ENCODE measurements around the gene GABARAPL1. TPM values are rescaled to one million over a fixed set of nuclear protein-coding genes. Genes with fewer than 3 reads are reported as not detected.

The GABARAPL1 gene
- polyA plus RNA-seq, 1 of the 3 experiments (the other 2 are of a cell fraction), result 9.2 TPM

- Histone ChIP-seq H4K20me1 (ENCODE audit: insufficient read depth) (no peaks in the 10 kb centered on the region), H3K4me1 (ENCODE audit: control insufficient read depth in 1 of 2, insufficient read depth in 2 of 2, low read depth in 1 of 2, low read length in 1 of 2) (peaks cover 0 to 4% of the 10 kb centered on the region in 2 experiments; a peak in 1 of 4 replicates), H3K27me3 (ENCODE audit: insufficient read depth) (peaks cover 17% of the 10 kb centered on the region), H3K9me3 (no peaks in the 10 kb centered on the region), H3K9me2 (no peaks in the 10 kb centered on the region), H3F3A (replicated peaks; ENCODE audit: insufficient read depth) (no peaks in the 10 kb centered on the region), H3K36me3 (replicated peaks in 1 of 2; ENCODE audit: control insufficient read depth in 1 of 2, insufficient read depth in 2 of 2, low read length in 1 of 2) (no peaks in the 10 kb centered on the region), H3K27ac (ENCODE audit: low read depth in 2 of 2, low read length in 1 of 2) (no peak overlapping the region), H3K9ac (no peak overlapping the region), H3K79me2 (ENCODE audit: insufficient read depth) (no peaks in the 10 kb centered on the region), H3K4me3 (ENCODE audit: low read depth in 2 of 2, low read length in 1 of 2) (peak overlapping the region; percentile 24 to 62; a peak in 3 of 4 replicates), H2AFZ (ENCODE audit: low read depth) (peak overlapping the region; percentile 65), H3K4me2 (peak overlapping the region; percentile 74)
- ChIA-PET POLR2A (no interaction called here), CTCF (interaction anchor here (0.6 to 3.0 kb wide), 2 partner anchors 8 to 49 kb away, joined by 3 to 19 read pairs; no protein-coding TSS in a partner anchor)
- DNase-seq, result no peak
- WGBS (ENCODE audit: low lambda C conversion rate), result 19% methylated on average over 11 of the region's 11 CpGs
- TF ChIP-seq SIN3A (IDR thresholded peaks at IDR 0.05; ENCODE audit: borderline replicate concordance, low read depth, low read length), result no peak
Observed at GRCh38 chr12:10243818-10244520, 31.3 kb downstream of the GABARAPL1 start.

GRCh38 chr12:10247436-10248058, 34.9 kb downstream of the GABARAPL1 start:
- no peak for DNase-seq
- Histone ChIP-seq H3K4me3 (ENCODE audit: low read depth in 2 of 2, low read length in 1 of 2) (no peak overlapping the region), H3K27ac (ENCODE audit: low read depth in 2 of 2, low read length in 1 of 2) (no peak overlapping the region), H3K4me1 (ENCODE audit: control insufficient read depth in 1 of 2, insufficient read depth in 2 of 2, low read depth in 1 of 2, low read length in 1 of 2) (no peaks in the 10 kb centered on the region), H3K36me3 (replicated peaks in 1 of 2; ENCODE audit: control insufficient read depth in 1 of 2, insufficient read depth in 2 of 2, low read length in 1 of 2) (no peaks in the 10 kb centered on the region), H3K9ac (no peak overlapping the region), H3K4me2 (no peak overlapping the region), H3K27me3 (ENCODE audit: insufficient read depth) (peaks cover 17% of the 10 kb centered on the region), H2AFZ (ENCODE audit: low read depth) (no peak overlapping the region), H3K9me3 (no peaks in the 10 kb centered on the region), H3K79me2 (ENCODE audit: insufficient read depth) (no peaks in the 10 kb centered on the region), H4K20me1 (ENCODE audit: insufficient read depth) (no peaks in the 10 kb centered on the region), H3K9me2 (no peaks in the 10 kb centered on the region), H3F3A (replicated peaks; ENCODE audit: insufficient read depth) (no peaks in the 10 kb centered on the region)
- CTCF ChIA-PET, result no interaction called here
- 12% methylated on average over 4 of the region's 5 CpGs for WGBS (ENCODE audit: low lambda C conversion rate)
- POLR2A ChIA-PET, result no interaction called here
- TF ChIP-seq RAD21 (IDR thresholded peaks at IDR 0.05; ENCODE audit: low read length) (no peak), NFIC (IDR thresholded peaks at IDR 0.05; ENCODE audit: borderline replicate concordance) (no peak), SIN3A (IDR thresholded peaks at IDR 0.05; ENCODE audit: borderline replicate concordance, low read depth, low read length) (no peak), EP300 (IDR thresholded peaks at IDR 0.05; ENCODE audit: borderline replicate concordance in 1 of 2, low read depth in 1 of 2, low read length in 1 of 2) (no peak), TEAD4 (IDR thresholded peaks at IDR 0.05; ENCODE audit: borderline replicate concordance, insufficient read depth) (no peak)

GRCh38 chr12:10249690-10250455, 37.2 kb downstream of the GABARAPL1 start:
- H2AFZ ChIP-seq (ENCODE audit: low read depth), result no peak overlapping the region
- H3K4me1 ChIP-seq (ENCODE audit: control insufficient read depth in 1 of 2, insufficient read depth in 2 of 2, low read depth in 1 of 2, low read length in 1 of 2), result no peaks in the 10 kb centered on the region
- H4K20me1 ChIP-seq (ENCODE audit: insufficient read depth), result no peaks in the 10 kb centered on the region
- no peaks in the 10 kb centered on the region for H3K9me2 ChIP-seq
- no peak overlapping the region for H3K9ac ChIP-seq
- 11% methylated on average over 8 of the region's 8 CpGs for WGBS (ENCODE audit: low lambda C conversion rate)
- no peak overlapping the region for H3K4me3 ChIP-seq (ENCODE audit: low read depth in 2 of 2, low read length in 1 of 2)
- POLR2A ChIA-PET, result no interaction called here
- no peak overlapping the region for H3K4me2 ChIP-seq
- H3K9me3 ChIP-seq, result no peaks in the 10 kb centered on the region
- TF ChIP-seq RXRA (IDR thresholded peaks at IDR 0.05; ENCODE audit: borderline replicate concordance, low read depth) (no peak), IRF3 (IDR thresholded peaks at IDR 0.05; ENCODE audit: low read depth, low read length) (no peak), EP300 (IDR thresholded peaks at IDR 0.05; ENCODE audit: borderline replicate concordance in 1 of 2, low read depth in 1 of 2, low read length in 1 of 2) (no peak)
- H3F3A ChIP-seq (replicated peaks; ENCODE audit: insufficient read depth), result no peaks in the 10 kb centered on the region
- DNase-seq, result no peak
- H3K79me2 ChIP-seq (ENCODE audit: insufficient read depth), result no peaks in the 10 kb centered on the region
- H3K27ac ChIP-seq (ENCODE audit: low read depth in 2 of 2, low read length in 1 of 2), result no peak overlapping the region
- peaks cover 12% of the 10 kb centered on the region for H3K27me3 ChIP-seq (ENCODE audit: insufficient read depth)
- H3K36me3 ChIP-seq (replicated peaks in 1 of 2; ENCODE audit: control insufficient read depth in 1 of 2, insufficient read depth in 2 of 2, low read length in 1 of 2), result no peaks in the 10 kb centered on the region
- CTCF ChIA-PET, result no interaction called here

Data from SK-N-SH (cell line).